Gastroesophageal sphincter (tissue), 3 donors: ENCODE results near the gene PNPLA8.

Source experiments
- CTCF ChIP-seq, 4 experiments: fragments of 200-600 bp in 2 of 4; fragments of 450-650 bp in 2 of 4; sonication (generic) in 1 of 4; IDR thresholded peaks; one replicate each; pipeline ENCODE4 v1.5.1; 2017 to 2019; ENCODE audit warnings: antibody characterized with exemption in 4 of 4, mild to moderate bottlenecking in 2 of 4, moderate library complexity in 2 of 4
- POLR2A ChIP-seq, 2 donors: fragments of 450-650 bp; IDR thresholded peaks; one replicate each; pipeline ENCODE4 v1.6.1; 2017; ENCODE audit warnings: antibody characterized with exemption in 2 of 2, mild to moderate bottlenecking in 2 of 2, moderate library complexity in 1 of 2

DNA sequence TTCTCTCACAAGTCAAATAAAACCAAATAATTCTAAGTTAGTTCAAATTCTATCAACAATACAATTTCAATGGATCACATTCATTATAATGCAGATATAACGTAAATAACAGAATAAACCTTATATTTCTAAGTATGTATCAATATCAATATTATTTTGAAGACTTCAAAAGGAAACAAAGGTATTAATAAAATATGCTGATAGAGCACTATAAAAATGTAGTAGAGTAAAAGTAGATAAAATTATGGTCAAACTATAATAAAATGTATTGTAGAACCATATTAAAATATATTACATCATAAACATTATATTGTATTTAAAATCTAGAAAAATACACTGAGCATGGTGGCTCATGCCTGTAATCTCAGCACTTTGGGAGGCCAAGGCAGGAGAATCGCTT, 46.2 kb downstream of the PNPLA8 start:
- TF ChIP-seq POLR2A (IDR thresholded peaks at IDR 0.05), result no peak
- no peak for TF ChIP-seq CTCF (IDR thresholded peaks at IDR 0.05)
